Cardiac septum (tissue), 1 donor: ENCODE measurements around the gene ZNG1B. TPM values are rescaled to one million over a fixed set of nuclear protein-coding genes. Genes with fewer than 3 reads are reported as not detected.
"Not testable (repeated sequence)": the region's sequence is repeated elsewhere in the genome, so short reads cannot be mapped to it uniquely, and the experiment has no call there.

ENCODE experiments used
- DNase-seq: peaks from one replicate; pipeline ENCODE4 v3.0.0-alpha.2; 2020; ENCODE audit warnings: low spot score
- intact Hi-C: fragments of 100-400 bp; cut with DNase I; formaldehyde crosslinking; loops from one replicate; pipeline ENCODE4 v1.14.0; 2022
- total RNA-seq: library from RNA; stranded (reverse); fragmentation: NEBNext Ultra II Directional; extraction: Animal tissue kit (Norgen Biotek cat#: 25700); gene quantifications from one replicate; pipeline ENCODE4 v1.2.1, GENCODE V29; 2021
- donor health status: DM: no; HTN: no; CAD: no.

Gene ZNG1B
- total RNA-seq, 1 donor from 2014 or later, result 28.6 TPM

- intact Hi-C loops, DNase-seq: not testable (repeated sequence)
Measured at GRCh38 chr2:113502216-113503093, 65.0 kb downstream of the ZNG1B start.

GRCh38 chr2:113503094-113504042 lies 65.9 kb downstream of the ZNG1B start:
- intact Hi-C loops, DNase-seq: not testable (repeated sequence)

- DNase-seq, intact Hi-C loops: not testable (repeated sequence)
Measured at GRCh38 chr2:113504081-113504480, 66.6 kb downstream of the ZNG1B start.

- intact Hi-C loops, DNase-seq: not testable (repeated sequence)
Measured at GRCh38 chr2:113507394-113508140, 70.1 kb downstream of the ZNG1B start.

GRCh38 chr2:113508187-113508586 lies 70.7 kb downstream of the ZNG1B start:
- DNase-seq, intact Hi-C loops: not testable (repeated sequence)

GRCh38 chr2:113510913-113511312 lies 73.4 kb downstream of the ZNG1B start:
- intact Hi-C loops, DNase-seq: not testable (repeated sequence)

- DNase-seq, intact Hi-C loops: not testable (repeated sequence)
Measured at GRCh38 chr2:113511859-113512258, 74.4 kb downstream of the ZNG1B start.

- intact Hi-C loops, DNase-seq: not testable (repeated sequence)
Measured at GRCh38 chr2:113515457-113515856, 78.0 kb downstream of the ZNG1B start.

GRCh38 chr2:113515995-113516394 lies 78.5 kb downstream of the ZNG1B start:
- intact Hi-C loops, DNase-seq: not testable (repeated sequence)

- intact Hi-C loops, result not testable (repeated sequence)
Measured at GRCh38 chr2:113517025-113517424, 79.5 kb downstream of the ZNG1B start.

GRCh38 chr2:113520837-113521236 lies 83.3 kb downstream of the ZNG1B start:
- DNase-seq, intact Hi-C loops: not testable (repeated sequence)

More at GRCh38 chr2:113517025-113517424, 79.5 kb downstream of the ZNG1B start:
- not testable (repeated sequence) for DNase-seq

GRCh38 chr2:113521492-113521891 lies 84.0 kb downstream of the ZNG1B start:
- DNase-seq, intact Hi-C loops: not testable (repeated sequence)

- DNase-seq, intact Hi-C loops: not testable (repeated sequence)
Measured at GRCh38 chr2:113524986-113525385, 87.5 kb downstream of the ZNG1B start.

GRCh38 chr2:113527350-113528045 lies 90.0 kb downstream of the ZNG1B start:
- intact Hi-C loops, DNase-seq: not testable (repeated sequence)

- intact Hi-C loops, result not testable (repeated sequence)
Measured at GRCh38 chr2:113528126-113528525, 90.6 kb downstream of the ZNG1B start.

GRCh38 chr2:113528904-113529303 lies 91.4 kb downstream of the ZNG1B start:
- DNase-seq, intact Hi-C loops: not testable (repeated sequence)

More at GRCh38 chr2:113528126-113528525, 90.6 kb downstream of the ZNG1B start:
- not testable (repeated sequence) for DNase-seq

- intact Hi-C loops, DNase-seq: not testable (repeated sequence)
Measured at GRCh38 chr2:113532991-113533390, 95.5 kb downstream of the ZNG1B start.

GRCh38 chr2:113536573-113536972 lies 99.1 kb downstream of the ZNG1B start:
- DNase-seq, intact Hi-C loops: not testable (repeated sequence)
